ENCODE results near the gene RPAP2.
"Not testable (repeated sequence)": the region's sequence is repeated elsewhere in the genome, so short reads cannot be mapped to it uniquely, and the experiment has no call there.

DNA sequence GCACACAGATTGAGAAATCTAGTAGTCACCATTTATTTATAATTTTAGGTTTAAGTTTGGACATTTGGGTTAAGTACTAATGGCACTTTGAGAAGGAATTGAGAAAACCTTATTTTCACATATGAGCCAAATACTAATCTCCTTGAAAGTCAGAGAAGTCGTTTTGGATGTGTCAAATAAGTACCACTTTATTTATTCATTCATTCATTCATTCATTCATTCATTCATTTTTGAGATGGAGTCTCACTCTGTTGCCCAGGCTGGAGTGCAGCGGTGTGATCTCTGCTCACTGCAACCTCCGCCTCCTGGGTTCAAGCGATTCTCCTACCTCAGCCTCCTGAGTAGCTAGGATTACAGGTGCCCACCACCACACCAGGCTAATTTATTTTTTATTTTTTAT, 79.1 kb downstream of the RPAP2 start:
- TF ChIP-seq RAD21 (IDR thresholded peaks at IDR 0.05; ENCODE audit: low read depth); POLR2AphosphoS5 (IDR thresholded peaks at IDR 0.05; ENCODE audit: low read depth, low read length); YY1 (IDR thresholded peaks at IDR 0.05; ENCODE audit: extremely low read depth, insufficient replicate concordance, low read depth, low read length); POLR2A (IDR thresholded peaks at IDR 0.05; ENCODE audit: borderline replicate concordance, extremely low read depth, insufficient read depth, insufficient read length); EZH2 (IDR thresholded peaks at IDR 0.05); JUND (IDR thresholded peaks at IDR 0.05): not testable (repeated sequence)
- TF ChIP-seq, protein P1, sequence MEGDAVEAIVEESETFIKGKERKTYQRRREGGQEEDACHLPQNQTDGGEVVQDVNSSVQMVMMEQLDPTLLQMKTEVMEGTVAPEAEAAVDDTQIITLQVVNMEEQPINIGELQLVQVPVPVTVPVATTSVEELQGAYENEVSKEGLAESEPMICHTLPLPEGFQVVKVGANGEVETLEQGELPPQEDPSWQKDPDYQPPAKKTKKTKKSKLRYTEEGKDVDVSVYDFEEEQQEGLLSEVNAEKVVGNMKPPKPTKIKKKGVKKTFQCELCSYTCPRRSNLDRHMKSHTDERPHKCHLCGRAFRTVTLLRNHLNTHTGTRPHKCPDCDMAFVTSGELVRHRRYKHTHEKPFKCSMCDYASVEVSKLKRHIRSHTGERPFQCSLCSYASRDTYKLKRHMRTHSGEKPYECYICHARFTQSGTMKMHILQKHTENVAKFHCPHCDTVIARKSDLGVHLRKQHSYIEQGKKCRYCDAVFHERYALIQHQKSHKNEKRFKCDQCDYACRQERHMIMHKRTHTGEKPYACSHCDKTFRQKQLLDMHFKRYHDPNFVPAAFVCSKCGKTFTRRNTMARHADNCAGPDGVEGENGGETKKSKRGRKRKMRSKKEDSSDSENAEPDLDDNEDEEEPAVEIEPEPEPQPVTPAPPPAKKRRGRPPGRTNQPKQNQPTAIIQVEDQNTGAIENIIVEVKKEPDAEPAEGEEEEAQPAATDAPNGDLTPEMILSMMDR (IDR thresholded peaks at IDR 0.05 in 2 of 3, conservative IDR thresholded peaks at IDR 0.05 in 1 of 3; ENCODE audit: borderline replicate concordance in 1 of 3, insufficient read depth in 1 of 3, low read depth in 2 of 3, low read length in 2 of 3) = not testable (repeated sequence)
- TF ChIP-seq, protein P2, sequence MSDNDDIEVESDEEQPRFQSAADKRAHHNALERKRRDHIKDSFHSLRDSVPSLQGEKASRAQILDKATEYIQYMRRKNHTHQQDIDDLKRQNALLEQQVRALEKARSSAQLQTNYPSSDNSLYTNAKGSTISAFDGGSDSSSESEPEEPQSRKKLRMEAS (IDR thresholded peaks at IDR 0.05) = not testable (repeated sequence)
- TF ChIP-seq, protein P3, sequence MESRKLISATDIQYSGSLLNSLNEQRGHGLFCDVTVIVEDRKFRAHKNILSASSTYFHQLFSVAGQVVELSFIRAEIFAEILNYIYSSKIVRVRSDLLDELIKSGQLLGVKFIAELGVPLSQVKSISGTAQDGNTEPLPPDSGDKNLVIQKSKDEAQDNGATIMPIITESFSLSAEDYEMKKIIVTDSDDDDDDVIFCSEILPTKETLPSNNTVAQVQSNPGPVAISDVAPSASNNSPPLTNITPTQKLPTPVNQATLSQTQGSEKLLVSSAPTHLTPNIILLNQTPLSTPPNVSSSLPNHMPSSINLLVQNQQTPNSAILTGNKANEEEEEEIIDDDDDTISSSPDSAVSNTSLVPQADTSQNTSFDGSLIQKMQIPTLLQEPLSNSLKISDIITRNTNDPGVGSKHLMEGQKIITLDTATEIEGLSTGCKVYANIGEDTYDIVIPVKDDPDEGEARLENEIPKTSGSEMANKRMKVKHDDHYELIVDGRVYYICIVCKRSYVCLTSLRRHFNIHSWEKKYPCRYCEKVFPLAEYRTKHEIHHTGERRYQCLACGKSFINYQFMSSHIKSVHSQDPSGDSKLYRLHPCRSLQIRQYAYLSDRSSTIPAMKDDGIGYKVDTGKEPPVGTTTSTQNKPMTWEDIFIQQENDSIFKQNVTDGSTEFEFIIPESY (IDR thresholded peaks at IDR 0.05; ENCODE audit: extremely low read depth, insufficient replicate concordance, low read length) = not testable (repeated sequence)
